Colonic mucosa (tissue), 4 donors: ENCODE measurements around the gene HEMK1. TPM values are rescaled to one million over a fixed set of nuclear protein-coding genes. Genes with fewer than 3 reads are reported as not detected.
A peak's percentile ranks its signal among the peaks of the same experiment; 100 is the strongest.

ENCODE experiments used
- DNase-seq: peaks from one replicate; pipeline ENCODE4 v3.0.0-alpha.2; 2020
- H3K27ac ChIP-seq: fragments of 200-600 bp; one replicate; pipeline ENCODE4 v1.8.0; 2021
- H3K27me3 ChIP-seq: fragments of 200-600 bp; one replicate; pipeline ENCODE4 v1.8.0; 2021
- H3K36me3 ChIP-seq: fragments of 200-600 bp; one replicate; pipeline ENCODE4 v1.8.0; 2021
- H3K4me1 ChIP-seq: fragments of 200-600 bp; one replicate; pipeline ENCODE4 v1.8.0; 2021; ENCODE audit warnings: mild to moderate bottlenecking
- H3K4me3 ChIP-seq: fragments of 200-600 bp; one replicate; pipeline ENCODE4 v1.8.0; 2021
- H3K9ac ChIP-seq, 2 donors: one replicate each; pipeline ENCODE4 v1.7.0; 2013; ENCODE audit warnings: control low read depth in 2 of 2, low read depth in 2 of 2, low read length in 2 of 2
- H3K9me3 ChIP-seq: fragments of 200-600 bp; one replicate; pipeline ENCODE4 v1.8.0; 2021
- intact Hi-C: fragments of 100-400 bp; cut with DNase I; formaldehyde crosslinking; loops from one replicate; pipeline ENCODE4 v1.14.1; 2022
- total RNA-seq, 2 donors: library from RNA; stranded (reverse); fragmentation: NEBNext Ultra II Directional in 1 of 2; extraction: Animal tissue kit (Norgen Biotek cat#: 25700) in 1 of 2; gene quantifications; one replicate each; pipeline ENCODE4 v1.2.1, GENCODE V29; 2021
- TF ChIP-seq, protein P1 (sequence below): fragments of 200-600 bp; IDR thresholded peaks from one replicate; pipeline ENCODE4 v1.8.0; 2022; ENCODE audit warnings: antibody characterized with exemption, mild to moderate bottlenecking
- donor health status: healthy.
- donor health status: DM: no; HTN: no; CAD: no.
- donor health status: DM: no; HTN: no; CAD: no.

The HEMK1 gene
- total RNA-seq, 2 donors from 2014 or later = 23.0 to 28.5 TPM

GRCh38 chr3:50581459-50581842, 12.1 kb downstream of the HEMK1 start:
- Histone ChIP-seq H3K27ac (no peak overlapping the region), H3K4me1 (no peaks in the 10 kb centered on the region), H3K9ac (no peak overlapping the region), H3K4me3 (no peak overlapping the region), H3K9me3 (no peaks in the 10 kb centered on the region), H3K36me3 (no peaks in the 10 kb centered on the region), H3K27me3 (no peaks in the 10 kb centered on the region)
- DNase-seq = no peak
- intact Hi-C loops = no loop called here
- TF ChIP-seq, protein P1, sequence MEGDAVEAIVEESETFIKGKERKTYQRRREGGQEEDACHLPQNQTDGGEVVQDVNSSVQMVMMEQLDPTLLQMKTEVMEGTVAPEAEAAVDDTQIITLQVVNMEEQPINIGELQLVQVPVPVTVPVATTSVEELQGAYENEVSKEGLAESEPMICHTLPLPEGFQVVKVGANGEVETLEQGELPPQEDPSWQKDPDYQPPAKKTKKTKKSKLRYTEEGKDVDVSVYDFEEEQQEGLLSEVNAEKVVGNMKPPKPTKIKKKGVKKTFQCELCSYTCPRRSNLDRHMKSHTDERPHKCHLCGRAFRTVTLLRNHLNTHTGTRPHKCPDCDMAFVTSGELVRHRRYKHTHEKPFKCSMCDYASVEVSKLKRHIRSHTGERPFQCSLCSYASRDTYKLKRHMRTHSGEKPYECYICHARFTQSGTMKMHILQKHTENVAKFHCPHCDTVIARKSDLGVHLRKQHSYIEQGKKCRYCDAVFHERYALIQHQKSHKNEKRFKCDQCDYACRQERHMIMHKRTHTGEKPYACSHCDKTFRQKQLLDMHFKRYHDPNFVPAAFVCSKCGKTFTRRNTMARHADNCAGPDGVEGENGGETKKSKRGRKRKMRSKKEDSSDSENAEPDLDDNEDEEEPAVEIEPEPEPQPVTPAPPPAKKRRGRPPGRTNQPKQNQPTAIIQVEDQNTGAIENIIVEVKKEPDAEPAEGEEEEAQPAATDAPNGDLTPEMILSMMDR = no peak

DNA sequence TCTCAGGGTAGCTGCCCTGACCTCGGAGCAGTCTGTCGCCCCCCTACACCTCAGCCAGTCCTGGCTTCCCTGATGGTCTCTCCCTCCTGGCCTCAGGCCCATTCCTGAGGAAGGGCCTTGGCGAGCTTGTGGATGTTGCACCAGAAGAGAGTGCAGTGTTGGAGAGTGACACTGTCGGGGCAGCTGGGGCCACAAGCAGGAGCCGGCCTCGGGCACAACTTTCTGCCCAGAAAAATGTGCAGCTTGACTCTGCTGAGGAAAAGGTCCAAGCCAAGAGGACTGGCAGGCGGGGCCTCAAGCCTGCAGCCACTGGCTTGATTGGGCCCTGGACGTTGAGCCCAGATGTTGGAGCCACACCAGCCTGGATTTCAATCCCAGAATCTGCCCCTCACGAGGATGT, 12.8 kb downstream of the HEMK1 start:
- Histone ChIP-seq H3K9me3 (no peaks in the 10 kb centered on the region), H3K4me3 (no peak overlapping the region), H3K9ac (no peak overlapping the region), H3K36me3 (no peaks in the 10 kb centered on the region), H3K27ac (no peak overlapping the region), H3K27me3 (no peaks in the 10 kb centered on the region), H3K4me1 (no peaks in the 10 kb centered on the region)
- intact Hi-C loops = no loop called here
- DNase-seq = no peak
- TF ChIP-seq, protein P1 = no peak

DNA sequence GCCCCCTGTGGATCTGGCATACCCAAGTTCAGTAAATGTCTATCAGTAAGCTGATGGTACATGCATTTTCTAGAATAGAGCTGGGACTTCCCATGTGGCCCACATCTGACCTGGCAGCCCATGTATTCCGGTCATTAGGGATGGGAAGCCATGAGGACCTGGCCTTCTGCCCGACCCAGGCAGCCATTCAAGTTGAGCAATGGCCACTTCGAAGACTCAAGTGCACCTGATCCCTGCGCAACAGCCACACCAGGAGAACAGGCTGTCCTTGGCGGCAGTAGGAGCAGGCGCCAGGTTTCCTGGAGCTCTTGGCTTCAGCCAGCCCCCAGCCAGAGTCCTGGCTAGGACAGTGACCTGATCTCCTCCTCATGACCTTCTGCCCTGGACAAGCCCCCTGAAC, 14.6 kb downstream of the HEMK1 start:
- intact Hi-C loops = no loop called here
- no peak for DNase-seq
- H3K9me3 ChIP-seq = no peaks in the 10 kb centered on the region
- no peak overlapping the region for H3K27ac ChIP-seq
- no peak overlapping the region for H3K9ac ChIP-seq
- no peaks in the 10 kb centered on the region for H3K27me3 ChIP-seq
- TF ChIP-seq, protein P1 = no peak
- no peaks in the 10 kb centered on the region for H3K36me3 ChIP-seq
- no peaks in the 10 kb centered on the region for H3K4me1 ChIP-seq
- H3K4me3 ChIP-seq = no peak overlapping the region

GRCh38 chr3:50584391-50584790, 15.1 kb downstream of the HEMK1 start:
- H3K36me3 ChIP-seq = no peaks in the 10 kb centered on the region
- H3K9me3 ChIP-seq = no peaks in the 10 kb centered on the region
- no peak overlapping the region for H3K27ac ChIP-seq
- no peaks in the 10 kb centered on the region for H3K27me3 ChIP-seq
- no peak for DNase-seq
- TF ChIP-seq, protein P1 = no peak
- H3K4me3 ChIP-seq = no peak overlapping the region
- intact Hi-C loops = no loop called here
- H3K9ac ChIP-seq = no peak overlapping the region
- H3K4me1 ChIP-seq = no peaks in the 10 kb centered on the region

DNA sequence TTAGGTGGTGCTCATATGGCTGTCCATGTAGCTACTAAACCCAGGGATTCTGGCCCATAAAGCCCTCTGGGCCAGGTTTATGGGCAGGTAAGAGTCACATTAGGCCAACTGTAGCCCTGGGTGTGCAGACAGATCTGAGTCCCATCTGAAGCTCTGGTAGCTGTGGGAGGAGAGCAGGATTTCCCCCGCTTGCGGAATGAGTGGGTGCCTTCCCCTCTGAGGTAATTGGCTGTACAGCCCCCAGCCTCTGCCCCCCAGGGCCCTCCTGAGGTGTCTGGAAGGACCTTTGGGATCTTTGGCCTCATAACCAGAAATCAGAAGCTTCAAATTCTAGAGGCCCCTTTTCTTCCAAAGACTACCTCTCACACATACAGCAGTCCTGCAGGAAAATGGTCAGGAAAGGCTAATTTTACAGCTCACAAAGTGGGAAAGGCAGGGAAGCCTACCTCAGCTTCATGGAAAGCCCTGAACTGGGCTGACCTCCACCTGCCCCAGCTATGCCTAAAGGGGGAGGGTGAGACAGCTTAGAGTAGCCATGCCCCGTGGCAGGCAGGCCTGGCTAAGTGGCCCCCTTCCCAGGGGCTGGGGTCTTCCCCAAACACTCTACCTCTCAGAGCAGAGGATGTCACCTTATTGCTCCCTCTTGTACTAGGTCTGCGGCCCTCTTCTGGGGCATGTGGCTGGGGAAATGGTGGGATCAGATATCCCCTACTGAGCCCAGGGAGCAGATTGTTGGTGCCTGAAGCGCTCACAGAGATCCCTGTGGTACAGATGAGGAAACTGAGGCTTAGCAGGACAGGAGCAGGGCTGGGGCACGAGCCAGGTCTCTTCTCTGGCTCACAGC, 16.8 kb downstream of the HEMK1 start:
- Histone ChIP-seq H3K9me3 (no peaks in the 10 kb centered on the region), H3K27ac (no peak overlapping the region), H3K4me3 (no peak overlapping the region), H3K9ac (peak overlapping the region in 1 of 2 donors; percentile 17), H3K27me3 (no peaks in the 10 kb centered on the region), H3K36me3 (no peaks in the 10 kb centered on the region), H3K4me1 (no peaks in the 10 kb centered on the region)
- TF ChIP-seq, protein P1 = no peak
- intact Hi-C loops = no loop called here
- DNase-seq = no peak
